HG02870 (cell line): ENCODE data around the gene ATP1B1.

Source experiments
- ATAC-seq: cut with Tn5 transposase; IDR thresholded peaks from one replicate; pipeline ENCODE4 v1.9.1; 2021; ENCODE audit warnings: mild to moderate bottlenecking, moderate library complexity; ENCODE audit not compliant: unreplicated experiment

Gene ATP1B1

GRCh38 chr1:169092399-169092798, 14.1 kb upstream of the ATP1B1 start:
- no peak for ATAC-seq

DNA sequence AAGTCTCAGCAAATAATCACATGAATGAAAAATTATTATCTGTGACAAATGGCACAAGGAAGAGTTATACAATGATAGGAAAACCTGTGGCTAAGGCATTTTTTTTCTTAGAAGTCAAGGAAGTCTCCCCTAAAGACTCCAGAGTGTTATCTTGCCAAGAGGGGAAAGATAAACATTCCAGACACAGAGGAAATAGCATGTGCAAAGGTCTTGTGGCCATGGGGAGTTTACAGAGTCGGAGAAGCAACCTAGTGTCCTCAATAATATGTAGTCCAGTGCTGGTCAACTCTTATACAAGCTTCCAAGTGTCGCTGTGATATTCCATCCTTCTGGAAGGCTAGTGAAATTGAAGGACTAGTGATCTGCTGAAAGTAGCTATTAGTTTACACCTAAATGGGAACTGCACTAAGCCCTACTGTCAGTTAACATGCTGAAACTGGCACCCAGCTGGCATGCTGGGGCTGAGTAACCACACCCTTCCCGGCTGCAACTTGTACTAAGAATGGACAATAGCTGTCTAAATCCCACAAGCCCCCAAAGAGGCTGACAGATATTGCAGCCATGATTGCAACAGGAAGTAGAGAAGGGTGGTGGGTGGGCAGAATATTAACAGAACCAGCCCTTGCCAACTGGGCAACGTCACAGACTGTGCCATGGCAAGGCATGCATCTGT, 11.5 kb upstream of the ATP1B1 start:
- no peak for ATAC-seq

DNA sequence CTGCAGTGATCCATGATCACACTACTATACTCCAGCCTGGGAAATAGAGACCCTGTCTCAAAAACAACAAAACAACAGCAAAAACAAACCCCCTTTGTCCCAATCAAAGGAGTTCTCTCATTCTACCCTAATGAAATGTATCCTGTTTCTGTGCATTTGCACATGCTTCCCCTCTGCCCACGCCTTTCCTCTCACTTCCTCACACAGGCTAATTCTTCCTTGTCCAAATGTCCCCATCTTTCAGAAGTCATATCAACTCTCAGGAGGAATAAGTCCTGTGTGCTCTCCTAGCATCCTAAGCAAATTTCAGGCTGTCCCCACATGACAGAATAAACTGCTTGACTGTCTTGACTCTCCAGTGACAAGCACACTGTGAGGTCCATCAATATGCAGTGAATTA, 8.1 kb upstream of the ATP1B1 start:
- peak; percentile 60 for ATAC-seq

GRCh38 chr1:169099561-169099960, 6.9 kb upstream of the ATP1B1 start:
- ATAC-seq: no peak

DNA sequence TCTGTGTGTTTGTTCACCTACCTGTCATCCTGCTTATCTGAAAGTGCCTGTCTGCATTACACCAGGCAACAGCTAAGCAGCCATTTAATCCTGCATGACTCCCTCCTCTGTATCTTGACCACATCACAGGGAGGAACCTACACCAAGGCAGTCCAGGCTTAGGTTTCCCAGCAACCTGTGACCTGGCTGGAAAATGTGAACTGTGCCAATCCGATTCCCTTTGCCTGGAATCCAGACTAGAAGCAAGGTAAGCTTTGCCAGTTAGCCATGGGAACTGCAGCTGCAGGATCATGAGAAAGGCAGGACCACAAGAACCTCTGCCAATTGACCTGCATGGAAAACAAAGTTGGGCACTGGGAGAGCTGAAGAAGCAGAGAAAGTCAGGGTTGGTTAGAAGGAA, 6.3 kb upstream of the ATP1B1 start:
- ATAC-seq: no peak

GRCh38 chr1:169100651-169101088, 5.8 kb upstream of the ATP1B1 start:
- ATAC-seq: no peak

DNA sequence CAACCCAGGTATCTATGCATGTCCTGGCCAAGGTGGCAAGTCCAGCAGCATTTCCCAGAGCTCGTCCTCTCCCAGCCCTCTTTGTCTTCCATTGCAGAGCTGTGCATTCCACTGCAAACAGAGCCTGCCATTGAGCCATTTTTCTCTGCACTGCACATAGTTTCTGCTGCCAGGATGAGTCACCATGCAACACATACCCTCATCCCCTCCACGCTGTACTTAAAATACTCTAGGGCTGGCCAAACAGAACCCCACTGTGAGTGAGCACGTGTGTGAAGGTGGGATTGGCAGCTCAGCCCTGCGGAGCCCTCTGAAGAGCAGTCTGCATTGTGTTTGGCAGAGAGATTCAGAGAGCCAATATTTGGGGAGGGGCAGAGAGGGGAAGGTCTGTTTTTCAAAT, 3.9 kb upstream of the ATP1B1 start:
- no peak for ATAC-seq

- no peak for ATAC-seq
These were observed 3.5 kb upstream of the ATP1B1 start for GRCh38 chr1:169103002-169103401.

DNA sequence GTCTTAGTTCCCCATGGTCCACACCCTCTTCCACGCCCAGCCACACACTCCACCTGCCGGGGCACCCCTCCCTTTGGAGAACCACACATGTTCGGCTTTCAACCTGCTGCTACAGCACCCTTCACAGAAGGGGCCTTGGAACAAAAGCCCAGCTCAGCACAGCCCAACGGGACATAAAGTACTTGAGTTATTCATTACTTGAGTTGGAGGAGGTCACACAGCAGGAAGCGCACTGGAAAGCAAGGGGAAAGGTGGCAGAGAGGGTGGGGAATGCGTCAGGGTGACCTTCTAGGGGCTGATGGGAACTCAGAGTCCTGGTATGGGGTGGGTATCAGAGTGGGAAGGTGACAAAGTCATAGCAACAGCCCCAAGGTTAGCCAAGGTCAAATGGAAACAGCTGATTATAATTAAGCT, 3.0 kb upstream of the ATP1B1 start:
- ATAC-seq: no peak

DNA sequence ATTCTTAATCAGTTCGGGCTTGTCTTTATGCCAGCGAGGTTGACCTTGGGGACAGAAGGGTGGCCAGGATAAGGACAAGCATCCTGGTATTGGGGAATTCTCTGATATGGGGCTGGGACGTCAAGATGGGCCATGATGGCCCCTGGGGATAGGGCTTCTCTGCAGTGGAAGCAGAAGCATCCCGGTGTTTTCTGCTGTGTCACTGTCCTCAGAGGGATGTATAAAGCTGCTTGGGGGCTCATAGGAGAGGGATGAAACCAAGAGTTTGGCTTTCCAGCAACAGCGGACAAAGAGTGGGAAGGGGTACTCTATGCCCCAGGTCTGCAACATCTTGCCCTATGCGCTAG, 1.4 kb upstream of the ATP1B1 start:
- no peak for ATAC-seq

- ATAC-seq: peak; percentile 30
These were observed 926 bp upstream of the ATP1B1 start for GRCh38 chr1:169105434-169106094.

DNA sequence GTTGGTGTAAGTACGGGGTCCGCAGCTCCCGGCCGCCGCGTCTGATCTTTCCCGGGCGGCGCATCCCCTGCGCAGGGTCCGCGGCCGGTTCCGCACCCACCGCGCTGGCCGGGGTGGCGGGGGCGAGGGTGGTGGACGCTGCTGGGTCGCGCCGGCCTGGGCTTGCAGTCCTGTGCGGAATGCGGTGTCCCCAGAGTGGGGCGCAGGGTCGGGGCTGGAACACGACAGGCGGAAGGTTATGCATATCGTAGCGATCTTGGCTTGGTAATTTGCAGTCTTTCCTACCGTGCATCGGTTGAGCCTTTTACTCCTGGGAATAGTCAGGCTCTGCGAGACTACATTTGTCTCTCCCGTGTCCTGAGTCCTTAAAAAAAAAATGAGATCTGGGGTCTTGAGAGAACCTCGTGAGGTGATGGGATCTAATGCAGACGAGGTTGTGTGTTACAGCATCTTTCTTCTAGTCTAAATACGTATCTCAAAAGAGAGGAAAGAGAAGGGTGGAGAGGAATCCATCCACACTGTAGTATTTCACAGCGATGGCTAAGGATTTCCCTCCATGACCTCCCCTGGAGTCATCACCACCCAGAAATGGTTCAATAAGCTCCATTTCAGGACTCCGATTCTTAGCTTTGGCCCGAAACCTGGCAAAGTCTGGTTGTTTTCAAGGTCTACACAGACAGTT, 572 bp downstream of the ATP1B1 start:
- ATAC-seq: no peak

GRCh38 chr1:169107603-169108208, 1.2 kb downstream of the ATP1B1 start:
- ATAC-seq: no peak

DNA sequence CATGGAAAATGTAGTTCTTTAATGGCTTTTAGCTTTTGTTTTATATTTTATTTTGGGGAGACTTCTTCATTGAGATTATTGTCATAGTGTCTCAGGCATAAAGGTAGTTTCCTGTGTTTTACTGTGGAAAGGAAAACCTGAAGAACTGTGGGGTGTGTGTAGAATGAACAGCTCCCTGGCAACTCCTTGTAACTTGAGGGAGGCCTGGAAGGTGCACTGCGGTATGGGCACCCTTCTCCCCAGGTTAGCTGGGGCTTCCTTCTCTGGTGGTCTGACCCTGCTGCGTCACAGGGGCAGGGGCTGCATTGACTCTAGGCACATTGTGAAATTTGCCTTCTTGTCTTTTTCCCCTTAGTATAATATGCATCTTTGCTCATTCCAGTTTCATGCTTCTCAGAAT, 1.7 kb downstream of the ATP1B1 start:
- ATAC-seq: no peak

GRCh38 chr1:169108863-169109560, 2.5 kb downstream of the ATP1B1 start:
- ATAC-seq: no peak

- no peak for ATAC-seq
These were observed 3.2 kb downstream of the ATP1B1 start for GRCh38 chr1:169109561-169110134.

DNA sequence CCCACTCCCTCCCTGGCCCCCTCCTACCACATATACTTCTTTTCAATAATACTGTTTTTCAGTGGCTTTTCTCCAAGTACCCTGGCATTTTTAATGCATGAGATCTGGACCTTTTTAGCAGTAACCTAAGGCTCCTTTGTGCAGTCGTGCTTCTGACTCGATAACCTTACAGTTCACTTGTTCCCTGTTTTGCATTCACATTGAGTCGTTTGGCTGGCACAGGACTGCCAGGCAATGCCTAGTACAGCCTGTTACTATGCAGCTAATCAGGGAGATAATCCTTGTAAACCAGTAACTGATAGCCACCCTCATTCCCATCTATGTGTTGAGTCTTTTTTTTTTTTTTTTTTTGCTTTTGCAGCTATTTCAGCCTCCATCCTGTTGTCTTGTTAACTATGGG, 3.7 kb downstream of the ATP1B1 start:
- no peak for ATAC-seq

- no peak for ATAC-seq
These were observed 4.4 kb downstream of the ATP1B1 start for GRCh38 chr1:169110689-169111447.

GRCh38 chr1:169111472-169111871, 5.0 kb downstream of the ATP1B1 start:
- no peak for ATAC-seq

GRCh38 chr1:169112241-169112640, 5.8 kb downstream of the ATP1B1 start:
- no peak for ATAC-seq
